GM12878 (cell line): Measurements from ENCODE around the gene IER3IP1. TPM values are rescaled to one million over a fixed set of nuclear protein-coding genes. Genes with fewer than 3 reads are reported as not detected.

Experiments
- ATAC-seq: fragments of 200-7000 bp; cut with Tn5 transposase; 3 replicates; pipeline ENCODE4 v1.9.1; 2020; ENCODE audit warnings: mild to moderate bottlenecking, moderate library complexity
- BruUV-seq: library from RNA; stranded (reverse); fragments of 400-500 nt; replicated peaks from 2 replicates; lab custom pipeline; 2021; lab: Mats Ljungman, UMichigan
- CTCF ChIA-PET: fragments of 300-600 bp; sonication (Branson Sonifier 250); formaldehyde crosslinking; extraction: SDS; loops from one replicate; lab custom pipeline; 2021; ENCODE audit warnings: inconsistent platforms; lab: Yijun Ruan, JAX
- POLR2A ChIA-PET: fragments of 350-600 bp; formaldehyde crosslinking; extraction: SDS; loops from one replicate; lab custom pipeline; 2021; ENCODE audit warnings: inconsistent platforms; lab: Charles Lee
- RAD21 ChIA-PET: fragments of 300-600 bp; sonication (Branson Sonifier 250); formaldehyde crosslinking; loops from one replicate; lab custom pipeline; 2023; ENCODE audit warnings: antibody characterized with exemption; ENCODE audit not compliant: unreplicated experiment; lab: Charles Lee
- SMC1A ChIA-PET: fragments of 300-600 bp; sonication (Branson Sonifier 250); formaldehyde crosslinking; loops from one replicate; lab custom pipeline; 2023; ENCODE audit not compliant: unreplicated experiment, uncharacterized antibody; lab: Charles Lee
- DNase-seq: peaks from one replicate; pipeline ENCODE4 v3.0.0-alpha.2; 2011; ENCODE audit warnings: low read depth, low spot score
- FAIRE-seq: peaks from 3 replicates; lab custom pipeline; 2011; peaks lifted over from hg19 to GRCh38; lab: Jason Lieb, UNC
- H2AFZ ChIP-seq: 2 replicates; pipeline ENCODE4 v1.6.0; 2011; ENCODE audit warnings: low read depth, low read length, control low read depth; ENCODE audit not compliant: control insufficient read depth
- H3K27ac ChIP-seq: 2 replicates; pipeline ENCODE4 v1.5.1; 2011; ENCODE audit warnings: control low read depth; ENCODE audit not compliant: control insufficient read depth, insufficient read depth
- H3K27me3 ChIP-seq, 2 experiments: replicated peaks in 1 of 2; 2 replicates each; pipeline versions ENCODE4 v1.6.0 to v1.6.1; 2011; ENCODE audit warnings: low read length in 1 of 2; ENCODE audit not compliant: control insufficient read depth in 2 of 2, insufficient read depth in 2 of 2
- H3K36me3 ChIP-seq, 2 experiments: 2 replicates each; pipeline ENCODE4 v1.5.1; 2011; ENCODE audit warnings: low read length in 1 of 2; ENCODE audit not compliant: control insufficient read depth in 2 of 2, insufficient read depth in 2 of 2
- H3K4me1 ChIP-seq: 2 replicates; pipeline ENCODE4 v1.6.1; 2011; ENCODE audit warnings: mild to moderate bottlenecking, low read length, moderate library complexity, mixed read lengths; ENCODE audit not compliant: control insufficient read depth, insufficient read depth
- H3K4me2 ChIP-seq: 2 replicates; pipeline ENCODE4 v1.6.0; 2011; ENCODE audit warnings: control low read depth; ENCODE audit not compliant: control insufficient read depth, insufficient read depth
- H3K4me3 ChIP-seq: fragments of 200-600 bp; sonication (generic); 2 replicates; pipeline ENCODE4 v1.5.1; 2016
- H3K79me2 ChIP-seq: 2 replicates; pipeline ENCODE4 v1.6.0; 2011; ENCODE audit warnings: low read length; ENCODE audit not compliant: control insufficient read depth, insufficient read depth
- H3K9ac ChIP-seq: 2 replicates; pipeline ENCODE4 v1.8.0; 2011; ENCODE audit warnings: low read length, control low read depth, mixed read lengths; ENCODE audit not compliant: control insufficient read depth, insufficient read depth
- H3K9me3 ChIP-seq: replicated peaks from 3 replicates; pipeline ENCODE4 v1.5.1; 2011; ENCODE audit warnings: mild to moderate bottlenecking, low read length; ENCODE audit not compliant: control insufficient read depth, insufficient read depth
- H4K20me1 ChIP-seq: 2 replicates; pipeline ENCODE4 v1.6.0; 2011; ENCODE audit not compliant: control insufficient read depth, insufficient read depth
- CUX1 ChIP-seq: IDR thresholded peaks from 2 replicates; pipeline ENCODE4 v1.6.1; 2012; ENCODE audit warnings: improper control_type of control experiment, low read depth, low read length; ENCODE audit not compliant: insufficient replicate concordance
- EED ChIP-seq: sonication (generic); IDR thresholded peaks from 2 replicates; pipeline ENCODE4 v1.6.1; 2016; ENCODE audit warnings: antibody characterized with exemption, low read depth
- EP300 ChIP-seq, 2 experiments: fragments of 150-350 bp in 1 of 2; IDR thresholded peaks; 2 replicates each; pipeline ENCODE4 v1.6.1; 2011 to 2012; ENCODE audit warnings: low read depth in 2 of 2, low read length in 2 of 2, borderline replicate concordance in 1 of 2, improper control_type of control experiment in 1 of 2, inconsistent platforms in 1 of 2; ENCODE audit not compliant: control insufficient read depth in 1 of 2
- ETV6 ChIP-seq, 2 experiments: fragments of 450-650 bp in 1 of 2; IDR thresholded peaks in 1 of 2; conservative IDR thresholded peaks in 1 of 2; 2 replicates each; pipeline ENCODE4 v1.6.1; 2014; ENCODE audit warnings: antibody characterized with exemption in 1 of 2, borderline replicate concordance in 1 of 2, low read depth in 1 of 2, mild to moderate bottlenecking in 1 of 2, moderate library complexity in 1 of 2
- HCFC1 ChIP-seq: fragments of 150-350 bp; IDR thresholded peaks from 2 replicates; pipeline ENCODE4 v1.6.1; 2014; ENCODE audit warnings: low read length
- MLLT1 ChIP-seq: fragments of 450-650 bp; IDR thresholded peaks from 2 replicates; pipeline ENCODE4 v1.6.1; 2016; ENCODE audit warnings: mild to moderate bottlenecking
- PBX3 ChIP-seq: IDR thresholded peaks from 2 replicates; pipeline ENCODE4 v1.6.1; 2011; ENCODE audit warnings: mild to moderate bottlenecking, low read depth, low read length, moderate library complexity; ENCODE audit not compliant: insufficient replicate concordance
- TARDBP ChIP-seq: IDR thresholded peaks from 2 replicates; pipeline ENCODE4 v1.6.1; 2016; ENCODE audit warnings: borderline replicate concordance
- TBL1XR1 ChIP-seq: IDR thresholded peaks from 2 replicates; pipeline ENCODE4 v1.6.1; 2012; ENCODE audit warnings: low read depth, low read length, improper control_type of control experiment
- YY1 ChIP-seq: IDR thresholded peaks from 2 replicates; pipeline ENCODE4 v1.6.1; 2011; ENCODE audit warnings: low read depth, mild to moderate bottlenecking, low read length
- ZNF207 ChIP-seq: fragments of 450-650 bp; IDR thresholded peaks from 2 replicates; pipeline ENCODE4 v1.6.1; 2014; ENCODE audit warnings: antibody characterized with exemption, mild to moderate bottlenecking, borderline replicate concordance
- ZNF622 ChIP-seq: fragments of 450-650 bp; IDR thresholded peaks from 2 replicates; pipeline ENCODE4 v1.6.1; 2017; ENCODE audit warnings: mild to moderate bottlenecking, inconsistent platforms
- WGBS: methylation state at CpG from one replicate; pipeline ENCODE4 v1.1.6; 2016; ENCODE audit warnings: low lambda C conversion rate; ENCODE audit not compliant: insufficient replicate concordance, insufficient coverage; ENCODE audit errors: missing lambda C conversion rate; 5-methylcytosine and 5-hydroxymethylcytosine counted together
- in situ Hi-C: fragments of 300-500 bp; cut with MboI; formaldehyde crosslinking; loops from 9 replicates; pipeline ENCODE4 v1.14.3; 2018; ENCODE audit warnings: mixed read lengths
- intact Hi-C: fragments of 100-400 bp; cut with micrococcal nuclease; formaldehyde crosslinking; loops from one replicate; pipeline ENCODE4 v1.14.2; 2022; ENCODE audit not compliant: unreplicated experiment
- polyA plus RNA-seq, 11 experiments: library from polyadenylated mRNA; depleted of rRNA in 4 of 11; unstranded in 6 of 11; stranded (reverse) in 5 of 11; fragments of >200 nt; fragmentation: Nextera tagmentation in 4 of 11; fragmentation: Illumina TruSeq in 1 of 11; extraction: Ambion mirVana in 4 of 11; extraction: Trizol in 1 of 11; gene quantifications; 1 replicate in 1 of 11; 2 replicates in 10 of 11; pipeline versions ENCODE4 v1.2.1 to v1.2.3, GENCODE V29; 2011 to 2016; ENCODE audit warnings: inconsistent platforms in 2 of 11, missing spikeins in 2 of 11, low read depth in 1 of 11
- total RNA-seq, 4 experiments: library from RNA; depleted of rRNA in 3 of 4; stranded (reverse); fragments of >200 nt in 3 of 4; fragmentation: Illumina TruSeq in 1 of 4; extraction: Trizol in 1 of 4; gene quantifications; 2 replicates each; pipeline versions ENCODE4 v1.2.1 to v1.2.3, GENCODE V29; 2013 to 2021

The IER3IP1 gene
- total and polyA plus RNA-seq, 10 of the 15 experiments (the other 5 are each of a cell fraction or from before 2014, with no cell fraction given), result 7.9 to 40.9 (median 28.1) TPM

- no peak for TF ChIP-seq CUX1
- no peak for TF ChIP-seq ZNF622
- no peak for TF ChIP-seq TARDBP
- no peak for TF ChIP-seq ETV6 (conservative IDR thresholded peaks at IDR 0.05 in 1 of 2, IDR thresholded peaks at IDR 0.05 in 1 of 2; ENCODE audit: borderline replicate concordance in 1 of 2, low read depth in 1 of 2)
- TF ChIP-seq YY1, result no peak
- no peak for TF ChIP-seq EP300 (IDR thresholded peaks at IDR 0.05; ENCODE audit: borderline replicate concordance in 1 of 2, control insufficient read depth in 1 of 2, low read depth in 2 of 2, low read length in 2 of 2)
These were observed 57.2 kb downstream of the IER3IP1 start (continued) for GRCh38 chr18:47118981-47119380.

- Histone ChIP-seq H4K20me1 (no peaks in the 10 kb centered on the region), H3K27ac (no peak overlapping the region), H3K4me2 (no peak overlapping the region), H3K4me1 (peaks cover 5% of the 10 kb centered on the region), H3K36me3 (peaks cover 0 to 2% of the 10 kb centered on the region in 2 experiments; a peak in 1 of 4 replicates), H3K4me3 (no peak overlapping the region), H3K79me2 (no peaks in the 10 kb centered on the region), H2AFZ (no peak overlapping the region)
- RAD21 ChIA-PET, result no interaction called here
- BruUV-seq, result no TSS peak
- no peak for DNase-seq
- FAIRE-seq, result no peak
- intact Hi-C loops, result no loop called here
- 93% methylated on average over 2 of the region's 2 CpGs for WGBS
- no peak for ATAC-seq
- no peak for TF ChIP-seq TBL1XR1
- no peak for TF ChIP-seq ZNF207
- TF ChIP-seq HCFC1, result no peak
- no peak for TF ChIP-seq MLLT1
- no peak for TF ChIP-seq EED
- no peak for TF ChIP-seq PBX3
- TF ChIP-seq, all 136 proteins: peak for 0
- ChIA-PET CTCF (interaction anchor here (1.3 kb wide), 1 partner anchor 8 kb away, joined by 6 read pairs; no protein-coding TSS in a partner anchor), POLR2A (no interaction called here), SMC1A (interaction anchor here (1.1 kb wide), 1 partner anchor 10 kb away, joined by 3 read pairs; no protein-coding TSS in a partner anchor)
- in situ Hi-C loops, result no loop called here
- H3K27me3 ChIP-seq, result no peaks in the 10 kb centered on the region
- H3K9ac ChIP-seq, result no peak overlapping the region
- H3K9me3 ChIP-seq, result no peaks in the 10 kb centered on the region
These were observed 61.0 kb downstream of the IER3IP1 start for GRCh38 chr18:47115205-47115604.
